ENCODE data around the gene MRPS7.
"Not testable (repeated sequence)": the region's sequence is repeated elsewhere in the genome, so short reads cannot be mapped to it uniquely, and the experiment has no call there.

Gene MRPS7

DNA sequence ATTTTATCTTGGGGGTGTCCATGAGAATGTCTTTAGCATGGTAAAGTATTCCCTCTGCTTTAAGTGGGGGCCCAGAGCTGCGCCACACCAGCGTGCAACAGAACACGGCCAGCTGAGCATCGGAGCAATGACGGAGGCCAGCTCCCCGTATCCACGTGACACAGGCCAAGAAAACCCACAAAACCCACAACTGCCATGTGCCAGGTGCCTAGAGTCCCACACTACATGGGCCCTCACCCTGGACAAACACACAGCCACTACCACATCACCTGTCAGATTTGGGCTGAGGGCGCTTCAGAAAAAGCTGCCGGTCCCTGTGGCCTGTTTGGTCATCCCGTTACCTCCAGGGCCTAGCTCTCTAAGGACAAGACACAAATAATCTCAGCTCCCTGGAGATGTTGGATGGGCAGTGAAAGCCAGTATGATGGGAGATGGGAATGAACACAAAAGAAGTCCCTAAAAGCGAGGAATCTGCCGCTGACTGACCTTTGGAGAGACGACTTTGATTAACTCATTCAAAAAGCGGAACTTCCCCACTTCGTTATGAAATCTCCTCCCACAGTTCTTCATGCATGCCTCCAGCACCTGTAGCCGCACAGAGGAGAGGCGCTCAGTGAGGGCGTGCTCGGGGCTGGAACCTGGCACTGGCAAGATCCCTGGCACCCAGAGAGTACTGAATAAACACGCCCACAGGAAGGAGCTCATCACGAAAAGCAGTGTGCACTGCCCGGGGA lies 17.4 kb upstream of the MRPS7 start:
- no peak for DNase-seq

GRCh38 chr17:75245011-75245410 lies 16.7 kb upstream of the MRPS7 start:
- DNase-seq: no peak

DNA sequence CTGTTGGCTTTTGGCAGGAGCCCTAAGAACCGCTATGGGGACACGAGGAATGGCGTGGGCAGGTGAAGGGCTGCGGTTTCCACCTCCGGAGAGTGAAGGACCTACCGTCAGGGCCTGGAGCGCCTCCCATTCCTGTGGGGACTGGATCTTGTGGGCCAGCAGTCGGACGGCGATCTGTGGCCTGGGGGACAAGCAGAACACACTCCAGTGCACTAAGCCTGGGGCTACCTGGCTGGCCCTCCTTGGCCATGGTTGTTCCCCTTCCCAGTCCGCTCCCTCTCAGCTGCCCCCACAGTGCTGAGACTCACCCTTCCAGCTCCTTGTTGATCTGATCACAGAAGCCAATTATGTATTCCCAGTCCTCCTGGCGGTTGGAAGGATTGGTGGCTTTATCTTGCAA lies 15.3 kb upstream of the MRPS7 start:
- DNase-seq: no peak

GRCh38 chr17:75249564-75249963 lies 12.1 kb upstream of the MRPS7 start:
- no peak for DNase-seq

- DNase-seq: no peak
Observed at GRCh38 chr17:75250009-75250471, 11.6 kb upstream of the MRPS7 start.

- no peak for DNase-seq
Observed at GRCh38 chr17:75252039-75252816, 9.5 kb upstream of the MRPS7 start.

- not testable (repeated sequence) for DNase-seq
Observed at GRCh38 chr17:75255954-75256698, 5.6 kb upstream of the MRPS7 start.

- not testable (repeated sequence) for DNase-seq
Observed at GRCh38 chr17:75257228-75257627, 4.5 kb upstream of the MRPS7 start.

GRCh38 chr17:75260641-75261335 lies 891 bp upstream of the MRPS7 start:
- DNase-seq: no peak

- DNase-seq: peak; percentile 40 to 52
Observed at GRCh38 chr17:75262112-75262606, 480 bp downstream of the MRPS7 start.

DNA sequence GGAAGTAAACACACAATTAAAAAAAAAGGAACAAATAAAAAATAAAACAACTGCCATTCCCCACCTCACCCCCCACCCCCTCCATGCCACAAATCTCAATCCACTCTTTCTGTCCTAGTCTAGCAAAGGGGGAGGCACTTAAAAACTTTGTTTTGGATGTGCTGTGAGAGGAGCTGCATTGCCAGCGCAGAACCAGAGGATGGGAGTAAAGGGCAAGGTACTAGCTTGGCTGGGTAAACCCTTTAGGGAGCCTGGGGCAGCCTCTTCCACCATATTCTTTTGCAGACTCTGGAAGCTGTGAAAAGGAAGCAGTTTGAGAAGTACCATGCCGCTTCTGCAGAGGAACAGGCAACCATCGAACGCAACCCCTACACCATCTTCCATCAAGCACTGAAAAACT lies 1.4 kb downstream of the MRPS7 start:
- no peak for DNase-seq

- DNase-seq: no peak
Observed at GRCh38 chr17:75265614-75266315, 4.1 kb downstream of the MRPS7 start.

- peak; percentile 94 to 95 for DNase-seq
Observed at GRCh38 chr17:75266316-75267152, 4.9 kb downstream of the MRPS7 start.

- DNase-seq: peak in 1 of 2 experiments; percentile 51
Observed at GRCh38 chr17:75267153-75267410, 5.4 kb downstream of the MRPS7 start.

- peak; percentile 86 to 93 for DNase-seq
Observed at GRCh38 chr17:75267411-75268232, 5.9 kb downstream of the MRPS7 start.

- no peak for DNase-seq
Observed at GRCh38 chr17:75269844-75270217, 8.2 kb downstream of the MRPS7 start.

GRCh38 chr17:75270218-75270965 lies 8.7 kb downstream of the MRPS7 start:
- DNase-seq: peak; percentile 75 to 78

DNA sequence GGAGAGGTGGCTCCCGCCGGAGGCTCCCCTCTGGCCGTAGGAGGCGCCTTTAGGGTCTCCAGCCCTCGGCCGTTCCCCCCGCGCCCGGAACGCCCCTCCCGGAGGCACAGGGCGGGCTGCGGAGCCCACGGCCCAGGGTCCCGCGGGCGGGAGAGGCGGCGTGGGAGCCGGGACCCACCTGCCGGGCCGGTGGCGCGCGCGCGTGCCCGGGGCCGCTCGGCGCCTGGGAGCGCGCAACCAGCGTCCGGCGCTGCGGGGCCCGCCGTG lies 9.2 kb downstream of the MRPS7 start, which contains the start of gene MIF4GD:
Gene MIF4GD (minus strand): TSS at position 266 of the 267 bp plus-strand sequence. CDS start 1,036 bp downstream, outside the sequence.
- DNase-seq: peak in 1 of 2 experiments; percentile 58

- DNase-seq: peak in 1 of 2 experiments; percentile 79
Observed at GRCh38 chr17:75271233-75271954, 9.7 kb downstream of the MRPS7 start.

Measured in SHP77 (cell line).